ENCODE data around the gene GLIS1.
A peak's percentile ranks its signal among the peaks of the same experiment; 100 is the strongest.

GLIS1 gene

DNA sequence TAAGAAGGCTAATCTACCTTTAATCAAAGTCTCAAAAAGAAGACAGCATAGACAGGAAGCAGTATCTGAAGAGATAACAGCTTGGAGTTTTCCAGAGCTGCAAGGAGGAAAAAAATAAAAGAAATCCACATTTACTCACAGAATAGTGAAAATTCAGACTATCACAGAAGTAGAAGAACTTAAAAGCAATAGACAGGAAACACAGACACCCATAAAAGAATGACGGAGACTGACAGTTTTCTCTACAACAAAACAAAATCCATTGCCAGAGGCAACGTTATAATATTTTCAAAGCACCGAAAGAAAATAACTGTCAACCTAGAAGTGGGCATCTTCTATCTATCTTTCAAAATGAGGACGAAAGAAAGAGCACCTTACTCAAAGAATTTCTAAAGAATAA, 175.4 kb downstream of the GLIS1 start:
- H3K36me3 ChIP-seq (ENCODE audit: low read depth), result no peaks in the 10 kb centered on the region
- ATAC-seq (ENCODE audit: low read depth) (no peak), DNase-seq (ENCODE audit: low spot score) (no peak)
- H3K9me3 ChIP-seq (ENCODE audit: severe bottlenecking), result no peaks in the 10 kb centered on the region
- no peak overlapping the region for H3K4me3 ChIP-seq (ENCODE audit: severe bottlenecking)
- no peak overlapping the region for H3K27ac ChIP-seq (ENCODE audit: poor library complexity, severe bottlenecking)
- no peaks in the 10 kb centered on the region for H3K4me1 ChIP-seq (ENCODE audit: insufficient read depth, poor library complexity, severe bottlenecking)
- peaks cover 12% of the 10 kb centered on the region for H3K27me3 ChIP-seq (ENCODE audit: insufficient read depth, poor library complexity, severe bottlenecking)
- no peak for TF ChIP-seq CTCF (IDR thresholded peaks at IDR 0.05; ENCODE audit: poor library complexity, severe bottlenecking)

GRCh38 chr1:53562981-53563379, 176.0 kb downstream of the GLIS1 start:
- Histone ChIP-seq H3K4me3 (ENCODE audit: severe bottlenecking) (no peak overlapping the region), H3K27me3 (ENCODE audit: insufficient read depth, poor library complexity, severe bottlenecking) (peaks cover 12% of the 10 kb centered on the region), H3K9me3 (ENCODE audit: severe bottlenecking) (no peaks in the 10 kb centered on the region), H3K4me1 (ENCODE audit: insufficient read depth, poor library complexity, severe bottlenecking) (no peaks in the 10 kb centered on the region), H3K27ac (ENCODE audit: poor library complexity, severe bottlenecking) (no peak overlapping the region), H3K36me3 (ENCODE audit: low read depth) (no peaks in the 10 kb centered on the region)
- DNase-seq (ENCODE audit: low spot score) (no peak), ATAC-seq (ENCODE audit: low read depth) (no peak)
- no peak for TF ChIP-seq CTCF (IDR thresholded peaks at IDR 0.05; ENCODE audit: poor library complexity, severe bottlenecking)

GRCh38 chr1:53562291-53562980, 176.5 kb downstream of the GLIS1 start:
- H3K27ac ChIP-seq (ENCODE audit: poor library complexity, severe bottlenecking), result no peak overlapping the region
- H3K4me3 ChIP-seq (ENCODE audit: severe bottlenecking), result no peak overlapping the region
- DNase-seq (ENCODE audit: low spot score) (peak; percentile 23), ATAC-seq (ENCODE audit: low read depth) (no peak)
- peaks cover 12% of the 10 kb centered on the region for H3K27me3 ChIP-seq (ENCODE audit: insufficient read depth, poor library complexity, severe bottlenecking)
- TF ChIP-seq CTCF (IDR thresholded peaks at IDR 0.05; ENCODE audit: poor library complexity, severe bottlenecking), result no peak
- H3K36me3 ChIP-seq (ENCODE audit: low read depth), result no peaks in the 10 kb centered on the region
- no peaks in the 10 kb centered on the region for H3K9me3 ChIP-seq (ENCODE audit: severe bottlenecking)
- H3K4me1 ChIP-seq (ENCODE audit: insufficient read depth, poor library complexity, severe bottlenecking), result no peaks in the 10 kb centered on the region

DNA sequence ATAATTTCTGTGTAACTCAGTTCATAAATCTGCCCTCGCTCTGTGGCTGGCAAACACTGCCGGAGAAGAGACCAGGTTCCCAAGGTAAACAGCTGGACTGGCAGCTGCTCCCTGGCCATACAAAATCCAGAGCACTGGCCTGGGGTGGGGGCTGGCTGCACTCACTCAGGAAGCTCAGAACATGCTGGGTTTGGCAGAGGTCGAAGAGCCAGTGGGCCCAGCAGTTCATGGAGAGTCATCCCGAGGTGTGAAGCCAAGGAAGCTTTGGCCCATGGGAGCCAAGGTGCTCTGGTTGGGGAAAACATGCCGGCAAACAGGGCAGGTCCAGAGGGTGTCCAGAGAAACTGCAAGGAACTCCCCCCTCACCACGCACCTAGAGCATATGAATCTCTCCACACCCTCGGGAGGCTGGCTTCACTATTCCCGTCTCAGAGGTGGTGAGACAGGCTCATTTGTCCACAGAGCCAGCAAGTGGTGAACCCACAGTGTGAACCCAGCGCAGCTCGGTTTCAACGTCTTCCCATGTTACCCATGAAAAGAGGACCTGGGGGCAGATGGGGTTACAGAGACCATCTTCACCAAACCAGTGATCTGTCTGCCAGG, 177.4 kb downstream of the GLIS1 start:
- H3K4me3 ChIP-seq (ENCODE audit: severe bottlenecking), result no peak overlapping the region
- DNase-seq (ENCODE audit: low spot score) (peak; percentile 26), ATAC-seq (ENCODE audit: low read depth) (no peak)
- no peaks in the 10 kb centered on the region for H3K9me3 ChIP-seq (ENCODE audit: severe bottlenecking)
- peaks cover 12% of the 10 kb centered on the region for H3K27me3 ChIP-seq (ENCODE audit: insufficient read depth, poor library complexity, severe bottlenecking)
- no peak overlapping the region for H3K27ac ChIP-seq (ENCODE audit: poor library complexity, severe bottlenecking)
- TF ChIP-seq CTCF (IDR thresholded peaks at IDR 0.05; ENCODE audit: poor library complexity, severe bottlenecking), result no peak
- no peaks in the 10 kb centered on the region for H3K4me1 ChIP-seq (ENCODE audit: insufficient read depth, poor library complexity, severe bottlenecking)
- no peaks in the 10 kb centered on the region for H3K36me3 ChIP-seq (ENCODE audit: low read depth)

Data from RWPE2 (cell line).